CD8-positive, alpha-beta memory T cell (primary cell): ENCODE data around the gene ANAPC4. TPM values are rescaled to one million over a fixed set of nuclear protein-coding genes. Genes with fewer than 3 reads are reported as not detected.

Experiments
- CTCF ChIA-PET: fragments of 350-600 bp; sonication (Branson Sonifier 250); formaldehyde crosslinking; loops from one replicate; lab custom pipeline; 2021; ENCODE audit warnings: antibody characterized with exemption; lab: Charles Lee
- POLR2A ChIA-PET: fragments of 350-600 bp; sonication (Branson Sonifier 250); formaldehyde crosslinking; loops from one replicate; lab custom pipeline; 2021; ENCODE audit warnings: antibody characterized with exemption; lab: Charles Lee
- DNase-seq, 5 donors: peaks; one replicate each; pipeline versions ENCODE4 v3.0.0 to v3.0.0-alpha.2; 2020 to 2022; ENCODE audit warnings: mixed read lengths in 1 of 5
- H3K27ac ChIP-seq: one replicate; pipeline ENCODE4 v1.7.0; 2013; ENCODE audit warnings: low read depth, mild to moderate bottlenecking, low read length, moderate library complexity
- H3K27me3 ChIP-seq: 2 replicates; pipeline ENCODE4 v1.7.0; 2013; ENCODE audit warnings: low read length, mild to moderate bottlenecking; ENCODE audit not compliant: insufficient read depth, poor library complexity, severe bottlenecking
- H3K36me3 ChIP-seq: 2 replicates; pipeline ENCODE4 v1.7.0; 2013; ENCODE audit warnings: mild to moderate bottlenecking, low read length, moderate library complexity; ENCODE audit not compliant: insufficient read depth
- H3K4me1 ChIP-seq: 2 replicates; pipeline ENCODE4 v1.7.0; 2013; ENCODE audit warnings: mild to moderate bottlenecking, low read length, moderate library complexity; ENCODE audit not compliant: insufficient read depth
- H3K4me3 ChIP-seq: 2 replicates; pipeline ENCODE4 v1.7.0; 2013; ENCODE audit warnings: mild to moderate bottlenecking, low read length
- H3K9me3 ChIP-seq: 2 replicates; pipeline ENCODE4 v1.7.0; 2013; ENCODE audit warnings: mild to moderate bottlenecking, low read length
- H3K27ac Mint-ChIP-seq, 8 donors: one replicate each; pipeline ENCODE4 v1.8.0; 2020 to 2021; ENCODE audit warnings: mixed read lengths in 8 of 8, mild to moderate bottlenecking in 6 of 8, inconsistent platforms in 3 of 8, moderate library complexity in 3 of 8
- H3K27me3 Mint-ChIP-seq, 2 donors: one replicate each; pipeline ENCODE4 v1.8.0; 2020 to 2021; ENCODE audit warnings: mixed read lengths in 2 of 2, mild to moderate bottlenecking in 1 of 2, moderate library complexity in 1 of 2
- H3K36me3 Mint-ChIP-seq, 3 donors: one replicate each; pipeline ENCODE4 v1.8.0; 2020 to 2021; ENCODE audit warnings: mixed read lengths in 3 of 3, inconsistent platforms in 1 of 3, mild to moderate bottlenecking in 1 of 3
- H3K4me1 Mint-ChIP-seq, 3 donors: one replicate each; pipeline ENCODE4 v1.8.0; 2020 to 2021; ENCODE audit warnings: mixed read lengths in 3 of 3, inconsistent platforms in 1 of 3, mild to moderate bottlenecking in 1 of 3
- H3K4me3 Mint-ChIP-seq, 7 donors: one replicate each; pipeline ENCODE4 v1.8.0; 2020 to 2021; ENCODE audit warnings: mixed read lengths in 7 of 7, mild to moderate bottlenecking in 6 of 7, moderate library complexity in 4 of 7, inconsistent platforms in 2 of 7
- H3K9me3 Mint-ChIP-seq, 5 donors: one replicate each; pipeline ENCODE4 v1.8.0; 2020 to 2022; ENCODE audit warnings: mixed read lengths in 5 of 5, mild to moderate bottlenecking in 3 of 5, moderate library complexity in 2 of 5, inconsistent platforms in 1 of 5
- polyA plus RNA-seq: library from polyadenylated mRNA; unstranded; fragments of 300-500 nt; fragmentation: Illumina TruSeq; gene quantifications from one replicate; pipeline ENCODE4 v1.2.3, GENCODE V29; 2021
- total RNA-seq, 2 experiments: library from RNA; stranded (reverse); gene quantifications; one replicate each; pipeline ENCODE4 v1.2.3, GENCODE V29; 2021

Gene ANAPC4
- total and polyA plus RNA-seq, 3 experiments from 2014 or later, result 21.5 to 37.7 (median 35.7) TPM

DNA sequence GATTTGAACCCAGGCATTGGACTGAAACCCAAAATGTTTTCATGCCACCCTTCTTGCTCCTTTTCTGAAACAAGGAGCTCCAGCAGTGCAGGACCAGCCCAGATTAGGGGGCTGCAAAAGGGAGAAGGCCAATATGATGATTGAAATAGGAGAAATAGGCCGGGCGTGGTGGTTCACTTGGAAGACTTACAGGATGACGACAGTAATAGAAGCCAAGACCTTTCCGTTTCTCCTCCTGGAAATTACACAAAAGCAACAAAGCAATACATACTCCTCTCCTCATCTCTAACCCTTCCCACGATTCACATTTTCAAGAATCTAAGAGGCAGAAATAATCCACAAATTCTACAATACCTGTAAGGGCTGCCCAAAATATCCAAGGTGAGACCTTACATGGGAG lies 90.8 kb downstream of the ANAPC4 start:
- H3K4me3 ChIP-seq, result no peak overlapping the region
- Mint-ChIP-seq H3K4me1 (no peaks in the 10 kb centered on the region), H3K4me3 (no peak overlapping the region), H3K27me3 (peaks cover 4 to 6% of the 10 kb centered on the region in 2 donors), H3K27ac (no peak overlapping the region), H3K36me3 (peaks cover 0 to 20% (median 0%) of the 10 kb centered on the region in 3 donors), H3K9me3 (peaks cover 2 to 9% (median 4%) of the 10 kb centered on the region in 5 donors)
- H3K4me1 ChIP-seq, result no peaks in the 10 kb centered on the region
- ChIA-PET CTCF (no interaction called here), POLR2A (no interaction called here)
- H3K36me3 ChIP-seq, result no peaks in the 10 kb centered on the region
- H3K27ac ChIP-seq, result no peak overlapping the region
- H3K27me3 ChIP-seq, result no peaks in the 10 kb centered on the region
- no peak for DNase-seq
- H3K9me3 ChIP-seq, result no peaks in the 10 kb centered on the region

Other genes with a start within 250 kb of the ANAPC4 start
- 10 to 100 TPM in 1 of 2 experiments, 1 to 10 TPM in 1; 8.6 to 10.0 TPM for gene SEPSECS, start 216.8 kb upstream of the ANAPC4 start, total RNA-seq
- 3.1 TPM for gene SEPSECS, start 216.8 kb upstream of the ANAPC4 start, polyA plus RNA-seq
- gene PI4K2B, start 143.2 kb upstream of the ANAPC4 start, total RNA-seq, result 10 to 100 TPM; 38.1 to 38.9 TPM
- 9.7 TPM for gene PI4K2B, start 143.2 kb upstream of the ANAPC4 start, polyA plus RNA-seq
- gene ZCCHC4, start 64.5 kb upstream of the ANAPC4 start, total RNA-seq, result 10 to 100 TPM; 14.1 to 15.0 TPM
- gene ZCCHC4, start 64.5 kb upstream of the ANAPC4 start, polyA plus RNA-seq, result 11.6 TPM